Naive thymus-derived CD4-positive, alpha-beta T cell (primary cell): Measurements from ENCODE around the gene FBXL17. TPM values are rescaled to one million over a fixed set of nuclear protein-coding genes. Genes with fewer than 3 reads are reported as not detected.

Experiments
- ATAC-seq: fragments of 150-1000 bp; cut with Tn5 transposase; 2 replicates; pipeline ENCODE4 v1.10.0; 2021; ENCODE audit warnings: mild to moderate bottlenecking, moderate library complexity
- CTCF ChIA-PET: fragments of 350-600 bp; sonication (Branson Sonifier 250); formaldehyde crosslinking; loops from one replicate; lab custom pipeline; 2021; ENCODE audit warnings: antibody characterized with exemption; lab: Charles Lee
- POLR2A ChIA-PET: fragments of 350-600 bp; sonication (Branson Sonifier 250); formaldehyde crosslinking; loops from one replicate; lab custom pipeline; 2021; ENCODE audit warnings: antibody characterized with exemption, inconsistent platforms; lab: Charles Lee
- DNase-seq, 9 donors: peaks; one replicate each; pipeline versions ENCODE4 v3.0.0 to v3.0.0-alpha.2; 2020 to 2022; ENCODE audit warnings: mixed read lengths in 1 of 9
- H3K27ac ChIP-seq: one replicate; pipeline ENCODE4 v1.7.0; 2013; ENCODE audit warnings: mild to moderate bottlenecking, low read depth, low read length, moderate library complexity
- H3K27me3 ChIP-seq, 2 donors: one replicate each; pipeline ENCODE4 v1.7.0; 2013; ENCODE audit warnings: low read length in 2 of 2, mild to moderate bottlenecking in 2 of 2, moderate library complexity in 2 of 2; ENCODE audit not compliant: control insufficient read depth in 2 of 2, insufficient read depth in 2 of 2
- H3K36me3 ChIP-seq, 3 experiments: 1 replicate in 2 of 3; 2 replicates in 1 of 3; pipeline ENCODE4 v1.7.0; 2013; ENCODE audit warnings: low read length in 3 of 3, mild to moderate bottlenecking in 3 of 3, moderate library complexity in 1 of 3; ENCODE audit not compliant: insufficient read depth in 3 of 3, control insufficient read depth in 2 of 3
- H3K4me1 ChIP-seq, 2 donors: one replicate each; pipeline ENCODE4 v1.7.0; 2013; ENCODE audit warnings: low read length in 2 of 2, mild to moderate bottlenecking in 2 of 2, moderate library complexity in 1 of 2; ENCODE audit not compliant: control insufficient read depth in 2 of 2, insufficient read depth in 2 of 2
- H3K4me3 ChIP-seq: 2 replicates; pipeline ENCODE4 v1.7.0; 2013; ENCODE audit warnings: mild to moderate bottlenecking, low read length
- H3K9me3 ChIP-seq, 3 experiments: 1 replicate in 2 of 3; 2 replicates in 1 of 3; pipeline ENCODE4 v1.7.0; 2013; ENCODE audit warnings: low read length in 3 of 3; ENCODE audit not compliant: control insufficient read depth in 2 of 3
- H3K27ac Mint-ChIP-seq, 9 donors: one replicate each; pipeline ENCODE4 v1.8.0; 2020 to 2022; ENCODE audit warnings: mixed read lengths in 9 of 9, mild to moderate bottlenecking in 8 of 9, moderate library complexity in 5 of 9, inconsistent platforms in 2 of 9
- H3K27me3 Mint-ChIP-seq, 5 donors: one replicate each; pipeline ENCODE4 v1.8.0; 2021 to 2022; ENCODE audit warnings: mixed read lengths in 5 of 5, mild to moderate bottlenecking in 1 of 5
- H3K36me3 Mint-ChIP-seq, 5 donors: one replicate each; pipeline ENCODE4 v1.8.0; 2020 to 2022; ENCODE audit warnings: mixed read lengths in 5 of 5, mild to moderate bottlenecking in 3 of 5, inconsistent platforms in 1 of 5
- H3K4me1 Mint-ChIP-seq, 7 donors: one replicate each; pipeline ENCODE4 v1.8.0; 2020 to 2022; ENCODE audit warnings: mixed read lengths in 7 of 7, mild to moderate bottlenecking in 3 of 7, inconsistent platforms in 1 of 7
- H3K4me3 Mint-ChIP-seq, 10 donors: one replicate each; pipeline ENCODE4 v1.8.0; 2020 to 2022; ENCODE audit warnings: mild to moderate bottlenecking in 10 of 10, mixed read lengths in 10 of 10, moderate library complexity in 6 of 10, inconsistent platforms in 2 of 10
- H3K9me3 Mint-ChIP-seq, 11 donors: one replicate each; pipeline ENCODE4 v1.8.0; 2020 to 2022; ENCODE audit warnings: mixed read lengths in 11 of 11, mild to moderate bottlenecking in 4 of 11, inconsistent platforms in 1 of 11, moderate library complexity in 1 of 11
- intact Hi-C, 2 donors: fragments of 100-400 bp; cut with micrococcal nuclease; formaldehyde crosslinking; loops; one replicate each; pipeline ENCODE4 v1.15.1; 2023
- polyA plus RNA-seq, 2 donors: library from polyadenylated mRNA; unstranded; fragments of 300-500 nt; fragmentation: Illumina TruSeq; gene quantifications; one replicate each; pipeline ENCODE4 v1.2.3, GENCODE V29; 2021
- total RNA-seq, 6 experiments: library from RNA in 5 of 6; stranded (reverse) in 5 of 6; gene quantifications; 1 replicate in 5 of 6; 2 replicates in 1 of 6; pipeline ENCODE4 v1.2.3 and lab custom pipeline; 2021 to 2026

The FBXL17 gene
- total and polyA plus RNA-seq, 7 experiments from 2014 or later: 4.4 to 28.4 (median 19.6) TPM

GRCh38 chr5:108148715-108149139 lies 233.2 kb downstream of the FBXL17 start:
- ATAC-seq: no peak
- Mint-ChIP-seq H3K27ac (no peak overlapping the region), H3K4me1 (peaks cover 0 to 14% (median 4%) of the 10 kb centered on the region in 7 donors), H3K36me3 (peaks cover 0 to 42% (median 31%) of the 10 kb centered on the region in 5 donors), H3K4me3 (no peak overlapping the region), H3K9me3 (peaks cover 0 to 2% (median 0%) of the 10 kb centered on the region in 11 donors), H3K27me3 (no peaks in the 10 kb centered on the region)
- intact Hi-C loops: loop anchor here (1.0 to 2.0 kb wide), 2 partner anchors 196 to 197 kb away; no protein-coding TSS in a partner anchor
- ChIA-PET CTCF (no interaction called here), POLR2A (no interaction called here)
- Histone ChIP-seq H3K36me3 (no peaks in the 10 kb centered on the region), H3K4me1 (no peaks in the 10 kb centered on the region), H3K27me3 (no peaks in the 10 kb centered on the region), H3K27ac (no peak overlapping the region), H3K4me3 (no peak overlapping the region), H3K9me3 (no peaks in the 10 kb centered on the region)
- no peak for DNase-seq

GRCh38 chr5:108146222-108146621 lies 235.7 kb downstream of the FBXL17 start:
- intact Hi-C loops: no loop called here
- Mint-ChIP-seq H3K4me1 (peaks cover 0 to 14% (median 4%) of the 10 kb centered on the region in 7 donors), H3K27ac (peak overlapping the region in 1 of 9 donors; percentile 22), H3K4me3 (no peak overlapping the region), H3K9me3 (no peaks in the 10 kb centered on the region), H3K27me3 (no peaks in the 10 kb centered on the region), H3K36me3 (peaks cover 0 to 39% (median 23%) of the 10 kb centered on the region in 5 donors)
- POLR2A ChIA-PET: no interaction called here
- ATAC-seq: no peak
- H3K27ac ChIP-seq: no peak overlapping the region
- H3K36me3 ChIP-seq: no peaks in the 10 kb centered on the region
- CTCF ChIA-PET: no interaction called here
- no peaks in the 10 kb centered on the region for H3K27me3 ChIP-seq
- H3K4me3 ChIP-seq: no peak overlapping the region
- no peaks in the 10 kb centered on the region for H3K9me3 ChIP-seq
- H3K4me1 ChIP-seq: no peaks in the 10 kb centered on the region
- no peak for DNase-seq

- H3K36me3 Mint-ChIP-seq: peaks cover 0 to 39% (median 23%) of the 10 kb centered on the region in 5 donors
- H3K27me3 Mint-ChIP-seq: no peaks in the 10 kb centered on the region
- ATAC-seq: no peak
These were observed 236.5 kb downstream of the FBXL17 start for GRCh38 chr5:108145351-108145750.

DNA sequence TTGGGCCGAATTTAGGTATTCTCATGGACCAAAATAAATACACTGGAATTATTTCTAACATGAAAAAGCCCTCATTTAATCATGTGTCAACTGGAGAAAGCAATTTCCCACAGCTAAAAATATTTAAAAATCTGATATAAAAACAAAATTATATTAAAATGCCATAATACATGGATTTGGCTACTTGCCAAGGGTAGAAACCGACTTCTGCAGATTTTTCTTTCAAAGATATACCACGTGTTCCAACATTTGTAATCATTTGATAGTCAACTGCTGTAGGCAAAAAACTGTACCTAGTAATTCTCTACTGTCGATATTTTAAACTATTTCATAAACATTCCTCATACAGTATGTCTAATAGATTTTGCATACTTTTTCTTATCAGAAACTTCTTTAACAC lies 237.6 kb downstream of the FBXL17 start:
- peaks cover 0 to 39% (median 23%) of the 10 kb centered on the region in 5 donors for H3K36me3 Mint-ChIP-seq
- DNase-seq (no peak), ATAC-seq (no peak)
- no peak overlapping the region for H3K4me3 ChIP-seq
- H3K4me3 Mint-ChIP-seq: no peak overlapping the region
- no peaks in the 10 kb centered on the region for H3K9me3 Mint-ChIP-seq
- no peaks in the 10 kb centered on the region for H3K27me3 ChIP-seq
- CTCF ChIA-PET: no interaction called here
- no peaks in the 10 kb centered on the region for H3K27me3 Mint-ChIP-seq
- no peaks in the 10 kb centered on the region for H3K36me3 ChIP-seq
- no peaks in the 10 kb centered on the region for H3K4me1 ChIP-seq
- no peak overlapping the region for H3K27ac ChIP-seq
- intact Hi-C loops: no loop called here
- no peak overlapping the region for H3K27ac Mint-ChIP-seq
- peaks cover 0 to 14% (median 4%) of the 10 kb centered on the region in 7 donors for H3K4me1 Mint-ChIP-seq
- POLR2A ChIA-PET: no interaction called here
- no peaks in the 10 kb centered on the region for H3K9me3 ChIP-seq

More at GRCh38 chr5:108145351-108145750, 236.5 kb downstream of the FBXL17 start:
- CTCF ChIA-PET: no interaction called here
- H3K4me1 Mint-ChIP-seq: peaks cover 0 to 14% (median 4%) of the 10 kb centered on the region in 7 donors
- POLR2A ChIA-PET: no interaction called here
- H3K4me3 Mint-ChIP-seq: no peak overlapping the region
- Histone ChIP-seq H3K4me3 (no peak overlapping the region), H3K27ac (no peak overlapping the region), H3K9me3 (no peaks in the 10 kb centered on the region), H3K36me3 (no peaks in the 10 kb centered on the region), H3K27me3 (no peaks in the 10 kb centered on the region), H3K4me1 (no peaks in the 10 kb centered on the region)
- H3K9me3 Mint-ChIP-seq: no peaks in the 10 kb centered on the region
- DNase-seq: no peak
- intact Hi-C loops: no loop called here
- H3K27ac Mint-ChIP-seq: no peak overlapping the region

DNA sequence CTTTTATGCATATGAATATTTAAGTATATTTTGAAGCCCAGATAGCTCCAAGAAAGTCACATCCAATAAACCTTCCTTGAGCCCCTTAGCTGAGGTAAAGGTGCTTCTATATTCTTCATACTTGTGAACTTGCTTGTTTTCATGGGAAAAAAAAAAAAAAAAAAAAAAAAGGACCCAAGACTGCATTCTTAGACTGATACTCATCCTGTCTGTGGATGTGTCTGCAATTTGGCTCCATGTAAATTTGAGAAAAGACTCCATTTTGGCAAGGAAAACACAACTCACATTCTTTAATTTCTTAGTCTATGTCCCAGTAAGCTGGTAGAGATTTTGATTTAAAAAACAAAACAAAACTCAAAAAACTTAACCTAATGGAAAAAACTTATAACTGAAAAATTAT lies 238.3 kb downstream of the FBXL17 start:
- Histone ChIP-seq H3K9me3 (no peaks in the 10 kb centered on the region), H3K36me3 (no peaks in the 10 kb centered on the region), H3K27ac (no peak overlapping the region), H3K27me3 (no peaks in the 10 kb centered on the region), H3K4me1 (no peaks in the 10 kb centered on the region), H3K4me3 (no peak overlapping the region)
- intact Hi-C loops: no loop called here
- Mint-ChIP-seq H3K9me3 (no peaks in the 10 kb centered on the region), H3K36me3 (peaks cover 0 to 39% (median 23%) of the 10 kb centered on the region in 5 donors), H3K27me3 (no peaks in the 10 kb centered on the region), H3K4me1 (peaks cover 0 to 14% (median 4%) of the 10 kb centered on the region in 7 donors), H3K27ac (no peak overlapping the region), H3K4me3 (no peak overlapping the region)
- ATAC-seq: no peak
- ChIA-PET POLR2A (interaction anchor here (0.6 kb wide), 1 partner anchor 1328 kb away, joined by 3 read pairs; no protein-coding TSS in a partner anchor), CTCF (interaction anchor here (0.6 kb wide), 1 partner anchor 687 kb away, joined by 4 read pairs; no protein-coding TSS in a partner anchor)
- no peak for DNase-seq

GRCh38 chr5:108141676-108142075 lies 240.2 kb downstream of the FBXL17 start:
- Histone ChIP-seq H3K36me3 (no peaks in the 10 kb centered on the region), H3K27me3 (no peaks in the 10 kb centered on the region), H3K4me3 (no peak overlapping the region), H3K9me3 (no peaks in the 10 kb centered on the region), H3K4me1 (no peaks in the 10 kb centered on the region), H3K27ac (no peak overlapping the region)
- H3K4me1 Mint-ChIP-seq: peaks cover 0 to 11% (median 4%) of the 10 kb centered on the region in 7 donors
- ATAC-seq (no peak), DNase-seq (no peak)
- H3K4me3 Mint-ChIP-seq: no peak overlapping the region
- ChIA-PET POLR2A (no interaction called here), CTCF (no interaction called here)
- H3K27me3 Mint-ChIP-seq: no peaks in the 10 kb centered on the region
- intact Hi-C loops: no loop called here
- peaks cover 0 to 22% (median 14%) of the 10 kb centered on the region in 5 donors for H3K36me3 Mint-ChIP-seq
- no peak overlapping the region for H3K27ac Mint-ChIP-seq
- no peaks in the 10 kb centered on the region for H3K9me3 Mint-ChIP-seq

DNA sequence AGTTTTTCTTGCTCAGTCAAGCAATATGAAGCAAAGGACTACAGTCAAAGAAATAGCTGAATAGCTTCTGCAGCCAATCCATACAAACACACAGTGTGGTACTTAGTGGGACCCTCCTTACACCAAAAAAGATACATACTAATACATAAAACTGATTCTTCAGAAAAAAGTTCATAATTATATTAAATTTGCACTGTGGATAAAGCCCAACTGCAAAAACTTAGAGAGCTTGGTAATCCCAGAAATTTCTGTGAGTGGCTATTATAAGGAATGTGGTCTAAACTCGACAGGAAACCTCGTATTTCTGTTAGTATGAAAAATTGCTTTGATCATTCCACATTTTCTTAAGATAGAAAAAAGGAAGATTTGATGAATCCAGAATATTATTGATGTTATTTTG lies 245.4 kb downstream of the FBXL17 start:
- DNase-seq: no peak
- no peak for ATAC-seq
- Mint-ChIP-seq H3K27ac (no peak overlapping the region), H3K9me3 (no peaks in the 10 kb centered on the region), H3K27me3 (no peaks in the 10 kb centered on the region), H3K36me3 (peaks cover 0 to 11% (median 0%) of the 10 kb centered on the region in 5 donors), H3K4me3 (no peak overlapping the region), H3K4me1 (peaks cover 0 to 2% (median 0%) of the 10 kb centered on the region in 7 donors)
- Histone ChIP-seq H3K36me3 (no peaks in the 10 kb centered on the region), H3K4me3 (no peak overlapping the region), H3K27ac (no peak overlapping the region), H3K27me3 (no peaks in the 10 kb centered on the region), H3K9me3 (no peaks in the 10 kb centered on the region), H3K4me1 (no peaks in the 10 kb centered on the region)
- ChIA-PET CTCF (no interaction called here), POLR2A (no interaction called here)
- intact Hi-C loops: no loop called here
